Astrocyte (in vitro differentiated cells and primary cell): ENCODE measurements around the gene TTC34. TPM values are rescaled to one million over a fixed set of nuclear protein-coding genes. Genes with fewer than 3 reads are reported as not detected.

ENCODE experiments used
- DNase-seq: peaks from one replicate; pipeline ENCODE4 v3.0.0-alpha.2; 2010; ENCODE audit warnings: low read depth
- FAIRE-seq: peaks from 2 replicates; lab custom pipeline; 2011; peaks lifted over from hg19 to GRCh38; lab: Jason Lieb, UNC
- H2AFZ ChIP-seq: 2 replicates; pipeline ENCODE4 v1.6.0; 2012; ENCODE audit warnings: low read depth, low read length, inconsistent platforms
- H3K27ac ChIP-seq: 2 replicates; pipeline ENCODE4 v1.5.1; 2011; ENCODE audit warnings: low read depth, low read length, inconsistent platforms
- H3K27me3 ChIP-seq: 2 replicates; pipeline ENCODE4 v1.6.0; 2011; ENCODE audit warnings: low read length, inconsistent platforms; ENCODE audit not compliant: insufficient read depth
- H3K36me3 ChIP-seq: 2 replicates; pipeline ENCODE4 v1.5.1; 2011; ENCODE audit warnings: low read length, inconsistent platforms; ENCODE audit not compliant: insufficient read depth
- H3K4me1 ChIP-seq: 2 replicates; pipeline ENCODE4 v1.5.1; 2011; ENCODE audit warnings: low read length, inconsistent platforms; ENCODE audit not compliant: insufficient read depth
- H3K4me2 ChIP-seq: 2 replicates; pipeline ENCODE4 v1.6.0; 2012; ENCODE audit warnings: low read length, inconsistent platforms
- H3K4me3 ChIP-seq: 2 replicates; pipeline ENCODE4 v1.5.1; 2011; ENCODE audit warnings: low read depth, mild to moderate bottlenecking, low read length, inconsistent platforms; ENCODE audit not compliant: insufficient read depth
- H3K79me2 ChIP-seq: 2 replicates; pipeline ENCODE4 v1.6.0; 2012; ENCODE audit warnings: mild to moderate bottlenecking, low read length, inconsistent platforms; ENCODE audit not compliant: insufficient read depth
- H3K9ac ChIP-seq: 2 replicates; pipeline ENCODE4 v1.6.0; 2012; ENCODE audit warnings: mild to moderate bottlenecking, low read length, inconsistent platforms
- H3K9me3 ChIP-seq: 2 replicates; pipeline ENCODE4 v1.5.1; 2012; ENCODE audit warnings: low read depth, mild to moderate bottlenecking, low read length, inconsistent platforms; ENCODE audit not compliant: insufficient read depth
- H4K20me1 ChIP-seq: 2 replicates; pipeline ENCODE4 v1.6.0; 2012; ENCODE audit warnings: low read length, inconsistent platforms; ENCODE audit not compliant: insufficient read depth
- H3K27ac Mint-ChIP-seq: one replicate; pipeline ENCODE4 v1.8.0; 2021; ENCODE audit warnings: mild to moderate bottlenecking, mixed read lengths; ENCODE audit not compliant: unreplicated experiment
- H3K27me3 Mint-ChIP-seq: one replicate; pipeline ENCODE4 v1.8.0; 2021; ENCODE audit warnings: low read depth, mixed read lengths; ENCODE audit not compliant: unreplicated experiment
- H3K36me3 Mint-ChIP-seq: one replicate; pipeline ENCODE4 v1.8.0; 2021; ENCODE audit warnings: low read depth, mixed read lengths; ENCODE audit not compliant: unreplicated experiment
- H3K4me1 Mint-ChIP-seq: one replicate; pipeline ENCODE4 v1.8.0; 2021; ENCODE audit warnings: low read depth, mixed read lengths; ENCODE audit not compliant: unreplicated experiment
- H3K4me3 Mint-ChIP-seq: one replicate; pipeline ENCODE4 v1.8.0; 2021; ENCODE audit warnings: mild to moderate bottlenecking, moderate library complexity, mixed read lengths; ENCODE audit not compliant: unreplicated experiment
- H3K9me3 Mint-ChIP-seq: one replicate; pipeline ENCODE4 v1.8.0; 2021; ENCODE audit warnings: mild to moderate bottlenecking, mixed read lengths; ENCODE audit not compliant: unreplicated experiment
- CTCF ChIP-seq: IDR thresholded peaks from 2 replicates; pipeline ENCODE4 v1.5.1; 2011; ENCODE audit warnings: low read depth, mild to moderate bottlenecking, inconsistent platforms, low read length, moderate library complexity; ENCODE audit not compliant: insufficient read depth
- EZH2 ChIP-seq: IDR thresholded peaks from 2 replicates; pipeline ENCODE4 v1.6.1; 2012; ENCODE audit warnings: mild to moderate bottlenecking, low read length, inconsistent platforms; ENCODE audit not compliant: insufficient read depth
- total RNA-seq: library from RNA; stranded (reverse); gene quantifications from 2 replicates; pipeline ENCODE4 v1.2.1, GENCODE V29; 2021

TTC34 gene
- total RNA-seq, 1 donor from 2014 or later, result 0.39 TPM

GRCh38 chr1:2831596-2832212 lies 30.2 kb upstream of the TTC34 start:
- H2AFZ ChIP-seq, result no peak overlapping the region
- no peak for DNase-seq

GRCh38 chr1:2830761-2831425 lies 29.4 kb upstream of the TTC34 start:
- H3K27me3 ChIP-seq, result no peaks in the 10 kb centered on the region
- FAIRE-seq (no peak), DNase-seq (no peak)
- H3K9me3 ChIP-seq, result peaks cover 3% of the 10 kb centered on the region
- peaks cover 3% of the 10 kb centered on the region for H3K27me3 Mint-ChIP-seq
- H3K4me3 Mint-ChIP-seq, result no peak overlapping the region
- no peaks in the 10 kb centered on the region for H3K36me3 Mint-ChIP-seq
- no peaks in the 10 kb centered on the region for H3K36me3 ChIP-seq
- no peak overlapping the region for H3K27ac ChIP-seq
- H3K27ac Mint-ChIP-seq, result no peak overlapping the region
- no peak overlapping the region for H3K4me2 ChIP-seq
- H3K9ac ChIP-seq, result no peak overlapping the region
- H2AFZ ChIP-seq, result no peak overlapping the region
- peaks cover 15% of the 10 kb centered on the region for H3K9me3 Mint-ChIP-seq
- H3K79me2 ChIP-seq, result no peaks in the 10 kb centered on the region
- no peak overlapping the region for H3K4me3 ChIP-seq
- H4K20me1 ChIP-seq, result no peaks in the 10 kb centered on the region
- H3K4me1 ChIP-seq, result no peaks in the 10 kb centered on the region
- no peak for TF ChIP-seq CTCF
- no peak for TF ChIP-seq EZH2
- H3K4me1 Mint-ChIP-seq, result no peaks in the 10 kb centered on the region

More at GRCh38 chr1:2831596-2832212, 30.2 kb upstream of the TTC34 start:
- Histone ChIP-seq H3K36me3 (no peaks in the 10 kb centered on the region), H3K4me3 (no peak overlapping the region), H3K79me2 (no peaks in the 10 kb centered on the region), H3K27me3 (no peaks in the 10 kb centered on the region), H3K9me3 (peaks cover 2% of the 10 kb centered on the region), H3K9ac (no peak overlapping the region), H3K4me1 (no peaks in the 10 kb centered on the region), H4K20me1 (no peaks in the 10 kb centered on the region), H3K4me2 (no peak overlapping the region), H3K27ac (no peak overlapping the region)
- H3K4me1 Mint-ChIP-seq, result no peaks in the 10 kb centered on the region
- H3K36me3 Mint-ChIP-seq, result no peaks in the 10 kb centered on the region
- peaks cover 13% of the 10 kb centered on the region for H3K9me3 Mint-ChIP-seq
- no peak for TF ChIP-seq CTCF
- no peak for FAIRE-seq
- peaks cover 3% of the 10 kb centered on the region for H3K27me3 Mint-ChIP-seq
- H3K4me3 Mint-ChIP-seq, result no peak overlapping the region
- H3K27ac Mint-ChIP-seq, result no peak overlapping the region
